K562 (cell line): ENCODE data around the gene RESF1. TPM values are rescaled to one million over a fixed set of nuclear protein-coding genes. Genes with fewer than 3 reads are reported as not detected.
A peak's percentile ranks its signal among the peaks of the same experiment; 100 is the strongest.

Experiments used
- ATAC-seq: fragments of 200-7000 bp; cut with Tn5 transposase; 3 replicates; pipeline ENCODE4 v1.9.1; 2020; ENCODE audit warnings: moderate library complexity
- BruUV-seq: library from RNA; stranded (reverse); fragments of 400-500 nt; replicated peaks from 2 replicates; lab custom pipeline; 2021; lab: Mats Ljungman, UMichigan
- CTCF ChIA-PET: fragments of 300-600 bp; formaldehyde crosslinking; extraction: SDS; loops from one replicate; lab custom pipeline; 2021; ENCODE audit warnings: low intra/inter-chr PET ratio; lab: Yijun Ruan, JAX
- POLR2A ChIA-PET: fragments of 300-600, 350-650 bp; sonication (Branson Sonifier 250); formaldehyde crosslinking; extraction: SDS; loops from one replicate; lab custom pipeline; 2021; ENCODE audit warnings: antibody characterized with exemption, inconsistent platforms; lab: Yijun Ruan, JAX
- DNase-seq, 4 experiments: peaks; one replicate each; pipeline versions ENCODE4 v3.0.0 to v3.0.0-alpha.2; 2011 to 2018; ENCODE audit warnings: low spot score in 3 of 4, mixed read lengths in 3 of 4; ENCODE audit errors: extremely low read depth in 1 of 4
- FAIRE-seq: peaks from 2 replicates; lab custom pipeline; 2011; peaks lifted over from hg19 to GRCh38; lab: Jason Lieb, UNC
- H2AFZ ChIP-seq: 2 replicates; pipeline ENCODE4 v1.6.0; 2011; ENCODE audit warnings: low read depth, low read length, control low read depth, inconsistent platforms
- H3K27ac ChIP-seq: fragments of 200-600 bp; 3 replicates; pipeline ENCODE4 v1.8.0; 2011; ENCODE audit warnings: low read depth, mild to moderate bottlenecking, control low read depth, inconsistent platforms, low read length, moderate library complexity, mixed read lengths; ENCODE audit errors: extremely low read depth
- H3K27me3 ChIP-seq, 2 experiments: fragments of 300-600 bp in 1 of 2; 2 replicates in 1 of 2; 3 replicates in 1 of 2; pipeline versions ENCODE4 v1.6.0 to v1.8.0; 2011; ENCODE audit warnings: inconsistent platforms in 2 of 2, low read length in 2 of 2, mild to moderate bottlenecking in 1 of 2, mixed read lengths in 1 of 2, moderate library complexity in 1 of 2; ENCODE audit not compliant: control insufficient read depth in 2 of 2, insufficient read depth in 2 of 2
- H3K36me3 ChIP-seq: fragments of 300-600 bp; 3 replicates; pipeline ENCODE4 v1.8.0; 2011; ENCODE audit warnings: mild to moderate bottlenecking, low read length, inconsistent platforms; ENCODE audit not compliant: control insufficient read depth, insufficient read depth
- H3K4me1 ChIP-seq, 2 experiments: fragments of 200-600 bp in 1 of 2; replicated peaks in 1 of 2; 2 replicates in 1 of 2; 3 replicates in 1 of 2; pipeline versions ENCODE4 v1.5.1 to v1.8.0; 2011; ENCODE audit warnings: inconsistent platforms in 2 of 2, low read length in 2 of 2, mild to moderate bottlenecking in 1 of 2, mixed read lengths in 1 of 2, moderate library complexity in 1 of 2; ENCODE audit not compliant: control insufficient read depth in 2 of 2, insufficient read depth in 2 of 2
- H3K4me2 ChIP-seq: 2 replicates; pipeline ENCODE4 v1.6.1; 2011; ENCODE audit warnings: low read length, control low read depth, inconsistent platforms, mixed read lengths; ENCODE audit not compliant: insufficient read depth
- H3K4me3 ChIP-seq: fragments of 200-600 bp; sonication (generic), shearing (Covaris generic); 2 replicates; pipeline ENCODE4 v1.5.1; 2016; ENCODE audit warnings: control low read depth, inconsistent platforms
- H3K79me2 ChIP-seq: fragments of 200-600 bp; 3 replicates; pipeline ENCODE4 v1.8.0; 2011; ENCODE audit warnings: low read length, inconsistent platforms; ENCODE audit not compliant: control insufficient read depth, insufficient read depth
- H3K9ac ChIP-seq, 2 experiments: 2 replicates each; pipeline versions ENCODE4 v1.6.0 to v1.6.1; 2011; ENCODE audit warnings: low read depth in 2 of 2, low read length in 2 of 2, control low read depth in 1 of 2, inconsistent platforms in 1 of 2, mild to moderate bottlenecking in 1 of 2, mixed read lengths in 1 of 2; ENCODE audit not compliant: insufficient read depth in 1 of 2
- H3K9me1 ChIP-seq: one replicate; pipeline ENCODE4 v1.6.0; 2011; ENCODE audit warnings: inconsistent platforms, mild to moderate bottlenecking, low read length, moderate library complexity; ENCODE audit not compliant: control insufficient read depth, insufficient read depth
- H3K9me3 ChIP-seq: replicated peaks from 2 replicates; pipeline ENCODE4 v1.5.1; 2011; ENCODE audit warnings: low read depth, low read length, inconsistent platforms; ENCODE audit not compliant: control insufficient read depth, insufficient read depth
- H4K20me1 ChIP-seq: replicated peaks from 2 replicates; pipeline ENCODE4 v1.6.1; 2011; ENCODE audit warnings: low read length, inconsistent platforms, mixed read lengths; ENCODE audit not compliant: control insufficient read depth, insufficient read depth
- BRF1 ChIP-seq: IDR thresholded peaks from 3 replicates; pipeline ENCODE4 v1.6.1; 2011; ENCODE audit warnings: borderline replicate concordance, mild to moderate bottlenecking; ENCODE audit not compliant: insufficient read length; ENCODE audit errors: extremely low read depth
- CREM ChIP-seq: IDR thresholded peaks from 2 replicates; pipeline ENCODE4 v1.6.1; 2014; ENCODE audit warnings: antibody characterized with exemption, low read depth
- EGR1 ChIP-seq: fragments of 450-650 bp; conservative IDR thresholded peaks from 2 replicates; pipeline ENCODE4 v1.6.1; 2017; ENCODE audit warnings: mild to moderate bottlenecking
- GTF2F1 ChIP-seq: IDR thresholded peaks from 2 replicates; pipeline ENCODE4 v1.6.1; 2011; ENCODE audit warnings: low read depth, low read length, improper control_type of control experiment
- HOXB6 ChIP-seq: fragments of 250-450 bp; sonication (Bioruptor Pico); IDR thresholded peaks from 2 replicates; pipeline ENCODE4 v1.5.1; 2022; ENCODE audit warnings: mild to moderate bottlenecking, borderline replicate concordance
- KHSRP ChIP-seq: fragments of 450-650 bp; IDR thresholded peaks from 2 replicates; pipeline ENCODE4 v1.6.1; 2017
- L3MBTL2 ChIP-seq: fragments of 450-650 bp; IDR thresholded peaks from 2 replicates; pipeline ENCODE4 v1.6.1; 2016; ENCODE audit warnings: mild to moderate bottlenecking, moderate library complexity
- NR2C2 ChIP-seq, 2 experiments: fragments of 200-800 bp in 1 of 2; sonication (Bioruptor generic) in 1 of 2; sonication (generic) in 1 of 2; formaldehyde crosslinking in 1 of 2; IDR thresholded peaks; 2 replicates each; pipeline versions ENCODE4 v1.6.1 to v1.8.0; 2016 to 2022; ENCODE audit warnings: mild to moderate bottlenecking in 1 of 2, missing compliant biosample characterization in 1 of 2, missing genetic modification characterization in 1 of 2, missing genetic modification reagents in 1 of 2
- SOX6 ChIP-seq: fragments of 450-650 bp; IDR thresholded peaks from 2 replicates; pipeline ENCODE4 v1.6.1; 2014; ENCODE audit warnings: mild to moderate bottlenecking
- WGBS: fragments of 100-300 bp; shearing (Covaris generic); methylation state at CpG from one replicate; pipeline ENCODE4 v1.1.6; 2016; ENCODE audit warnings: low coverage, mixed read lengths; ENCODE audit not compliant: insufficient coverage; ENCODE audit errors: missing lambda C conversion rate; 5-methylcytosine and 5-hydroxymethylcytosine counted together
- in situ Hi-C: fragments of 300-500 bp; cut with MboI; formaldehyde crosslinking; loops from 4 replicates; pipeline ENCODE4 v1.15.0; 2018; ENCODE audit warnings: inconsistent platforms, mixed read lengths
- intact Hi-C: fragments of 100-400 bp; cut with micrococcal nuclease; formaldehyde crosslinking; loops from 2 replicates; pipeline ENCODE4 v1.14.2; 2022
- polyA plus RNA-seq, 8 experiments: library from polyadenylated mRNA; depleted of rRNA in 4 of 8; stranded (reverse) in 5 of 8; unstranded in 3 of 8; fragments of >200 nt; fragmentation: Nextera tagmentation in 2 of 8; fragmentation: Illumina TruSeq in 1 of 8; extraction: Ambion mirVana in 2 of 8; extraction: Trizol in 1 of 8; gene quantifications; 2 replicates each; pipeline versions ENCODE4 v1.2.1 to v1.2.3, GENCODE V29; 2011 to 2014; ENCODE audit warnings: inconsistent platforms in 1 of 8, missing spikeins in 1 of 8
- total RNA-seq, 7 experiments: library from RNA; depleted of rRNA in 6 of 7; stranded (reverse); fragments of >200 nt in 6 of 7; fragmentation: Illumina TruSeq in 2 of 7; extraction: Trizol in 2 of 7; gene quantifications; 2 replicates each; pipeline versions ENCODE4 v1.2.1 to v1.2.3, GENCODE V29; 2011 to 2021; ENCODE audit warnings: low replicate concordance in 1 of 7
- TF ChIP-seq, protein P1 (sequence below): fragments of 450-650 bp; formaldehyde crosslinking; IDR thresholded peaks from 2 replicates; pipeline ENCODE4 v1.4.0; 2022; ENCODE audit warnings: missing genetic modification characterization
- TF ChIP-seq, protein P2 (sequence below): sonication (generic); formaldehyde crosslinking; IDR thresholded peaks from 2 replicates; pipeline ENCODE4 v1.8.0; 2022; ENCODE audit warnings: mild to moderate bottlenecking, low read depth, missing genetic modification reagents
- TF ChIP-seq, protein P3 (sequence below): fragments of 250-450 bp; sonication (Bioruptor Pico); IDR thresholded peaks from 2 replicates; pipeline ENCODE4 v1.5.1; 2021; ENCODE audit warnings: mild to moderate bottlenecking

The RESF1 gene
- total and polyA plus RNA-seq, 9 of the 15 experiments (the other 6 are each of a cell fraction or from before 2014, with no cell fraction given), result 21.5 to 121 (median 53.6) TPM

DNA sequence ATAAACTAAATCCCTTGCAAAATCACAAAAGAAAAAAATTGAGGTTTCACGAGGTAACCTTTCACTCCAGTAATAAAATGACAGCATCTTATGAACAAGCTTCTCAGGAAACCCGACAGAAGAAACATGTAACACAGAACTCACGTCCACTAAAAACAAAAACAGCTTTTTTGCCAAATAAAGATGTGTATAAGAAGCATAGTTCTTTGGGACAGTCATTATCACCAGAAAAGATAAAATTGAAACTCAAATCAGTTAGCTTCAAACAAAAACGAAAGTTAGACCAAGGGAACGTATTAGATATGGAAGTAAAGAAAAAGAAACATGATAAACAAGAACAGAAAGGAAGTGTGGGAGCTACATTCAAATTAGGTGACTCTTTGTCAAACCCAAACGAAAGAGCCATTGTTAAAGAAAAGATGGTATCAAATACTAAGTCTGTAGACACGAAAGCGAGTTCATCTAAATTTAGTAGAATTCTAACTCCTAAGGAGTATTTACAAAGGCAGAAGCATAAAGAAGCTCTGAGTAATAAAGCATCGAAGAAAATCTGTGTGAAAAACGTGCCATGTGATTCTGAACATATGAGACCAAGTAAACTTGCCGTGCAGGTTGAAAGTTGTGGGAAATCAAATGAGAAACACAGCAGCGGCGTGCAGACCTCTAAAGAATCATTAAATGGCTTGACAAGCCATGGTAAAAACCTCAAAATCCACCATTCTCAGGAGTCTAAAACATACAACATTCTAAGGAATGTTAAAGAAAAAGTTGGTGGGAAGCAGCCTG lies 25.8 kb downstream of the RESF1 start:
- ATAC-seq (no peak), FAIRE-seq (no peak), DNase-seq (no peak)
- intact Hi-C loops, result no loop called here
- Histone ChIP-seq H3K36me3 (peaks cover 63% of the 10 kb centered on the region), H3K27me3 (no peaks in the 10 kb centered on the region), H3K79me2 (no peaks in the 10 kb centered on the region; the same call in 1 of the 3 replicates), H3K9ac (no peak overlapping the region), H3K9me3 (peaks cover 58% of the 10 kb centered on the region), H4K20me1 (no peaks in the 10 kb centered on the region), H2AFZ (no peak overlapping the region), H3K27ac (no peak overlapping the region), H3K4me3 (no peak overlapping the region), H3K4me1 (no peaks in the 10 kb centered on the region), H3K9me1 (no peaks in the 10 kb centered on the region), H3K4me2 (no peak overlapping the region)
- in situ Hi-C loops, result no loop called here
- ChIA-PET CTCF (no interaction called here), POLR2A (interaction anchor here (1.2 to 2.1 kb wide), 4 partner anchors 11 to 63 kb away, joined by 3 to 5 read pairs (median 4); no protein-coding TSS in a partner anchor)
- 95% methylated on average over 13 of the region's 13 CpGs for WGBS
- BruUV-seq, result no TSS peak
- no peak for TF ChIP-seq HOXB6 (CRISPR knock-in tag)
- TF ChIP-seq BRF1, result no peak
- TF ChIP-seq L3MBTL2, result peak; percentile 52; the same call in 1 of the 2 replicates
- no peak for TF ChIP-seq CREM
- no peak for TF ChIP-seq KHSRP
- TF ChIP-seq, protein P1, sequence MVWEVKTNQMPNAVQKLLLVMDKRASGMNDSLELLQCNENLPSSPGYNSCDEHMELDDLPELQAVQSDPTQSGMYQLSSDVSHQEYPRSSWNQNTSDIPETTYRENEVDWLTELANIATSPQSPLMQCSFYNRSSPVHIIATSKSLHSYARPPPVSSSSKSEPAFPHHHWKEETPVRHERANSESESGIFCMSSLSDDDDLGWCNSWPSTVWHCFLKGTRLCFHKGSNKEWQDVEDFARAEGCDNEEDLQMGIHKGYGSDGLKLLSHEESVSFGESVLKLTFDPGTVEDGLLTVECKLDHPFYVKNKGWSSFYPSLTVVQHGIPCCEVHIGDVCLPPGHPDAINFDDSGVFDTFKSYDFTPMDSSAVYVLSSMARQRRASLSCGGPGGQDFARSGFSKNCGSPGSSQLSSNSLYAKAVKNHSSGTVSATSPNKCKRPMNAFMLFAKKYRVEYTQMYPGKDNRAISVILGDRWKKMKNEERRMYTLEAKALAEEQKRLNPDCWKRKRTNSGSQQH (CRISPR knock-in tag), result no peak
- TF ChIP-seq GTF2F1, result peak; percentile 23; the same call in 1 of the 2 replicates
- peak; percentile 37 for TF ChIP-seq SOX6
- TF ChIP-seq, protein P2, sequence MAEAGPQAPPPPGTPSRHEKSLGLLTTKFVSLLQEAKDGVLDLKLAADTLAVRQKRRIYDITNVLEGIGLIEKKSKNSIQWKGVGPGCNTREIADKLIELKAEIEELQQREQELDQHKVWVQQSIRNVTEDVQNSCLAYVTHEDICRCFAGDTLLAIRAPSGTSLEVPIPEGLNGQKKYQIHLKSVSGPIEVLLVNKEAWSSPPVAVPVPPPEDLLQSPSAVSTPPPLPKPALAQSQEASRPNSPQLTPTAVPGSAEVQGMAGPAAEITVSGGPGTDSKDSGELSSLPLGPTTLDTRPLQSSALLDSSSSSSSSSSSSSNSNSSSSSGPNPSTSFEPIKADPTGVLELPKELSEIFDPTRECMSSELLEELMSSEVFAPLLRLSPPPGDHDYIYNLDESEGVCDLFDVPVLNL (CRISPR knock-in tag), result no peak
- no peak for TF ChIP-seq EGR1
- TF ChIP-seq, protein P3, sequence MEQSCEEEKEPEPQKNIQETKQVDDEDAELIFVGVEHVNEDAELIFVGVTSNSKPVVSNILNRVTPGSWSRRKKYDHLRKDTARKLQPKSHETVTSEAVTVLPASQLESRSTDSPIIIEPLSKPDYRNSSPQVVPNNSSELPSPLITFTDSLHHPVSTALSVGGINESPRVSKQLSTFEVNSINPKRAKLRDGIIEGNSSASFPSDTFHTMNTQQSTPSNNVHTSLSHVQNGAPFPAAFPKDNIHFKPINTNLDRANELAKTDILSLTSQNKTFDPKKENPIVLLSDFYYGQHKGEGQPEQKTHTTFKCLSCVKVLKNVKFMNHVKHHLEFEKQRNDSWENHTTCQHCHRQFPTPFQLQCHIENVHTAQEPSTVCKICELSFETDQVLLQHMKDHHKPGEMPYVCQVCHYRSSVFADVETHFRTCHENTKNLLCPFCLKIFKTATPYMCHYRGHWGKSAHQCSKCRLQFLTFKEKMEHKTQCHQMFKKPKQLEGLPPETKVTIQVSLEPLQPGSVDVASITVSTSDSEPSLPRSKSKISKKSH (CRISPR knock-in tag), result 0 out of 2 replicates have a peak, but pooled peaks have one; percentile 31
- TF ChIP-seq NR2C2 (CRISPR knock-in tag; IDR thresholded peaks at IDR 0.05), result no peak
- no peak for TF ChIP-seq NR2C2 (tag; IDR thresholded peaks at IDR 0.05)
